Prostate gland (tissue), 2 donors: ENCODE results near the gene DENND4C.

Source experiments
- POLR2AphosphoS5 ChIP-seq: sonication (generic); formaldehyde crosslinking; IDR thresholded peaks from one replicate; pipeline ENCODE4 v1.6.1; 2017; ENCODE audit warnings: antibody characterized with exemption
- TF ChIP-seq, protein P1 (sequence below), 4 experiments: fragments of 200-600 bp in 2 of 4; fragments of 450-650 bp in 2 of 4; sonication (generic) in 2 of 4; IDR thresholded peaks; 1 replicate in 3 of 4; 2 replicates in 1 of 4; pipeline ENCODE4 v1.5.1; 2016 to 2019; ENCODE audit warnings: antibody characterized with exemption in 4 of 4, mild to moderate bottlenecking in 2 of 4, moderate library complexity in 2 of 4

DNA sequence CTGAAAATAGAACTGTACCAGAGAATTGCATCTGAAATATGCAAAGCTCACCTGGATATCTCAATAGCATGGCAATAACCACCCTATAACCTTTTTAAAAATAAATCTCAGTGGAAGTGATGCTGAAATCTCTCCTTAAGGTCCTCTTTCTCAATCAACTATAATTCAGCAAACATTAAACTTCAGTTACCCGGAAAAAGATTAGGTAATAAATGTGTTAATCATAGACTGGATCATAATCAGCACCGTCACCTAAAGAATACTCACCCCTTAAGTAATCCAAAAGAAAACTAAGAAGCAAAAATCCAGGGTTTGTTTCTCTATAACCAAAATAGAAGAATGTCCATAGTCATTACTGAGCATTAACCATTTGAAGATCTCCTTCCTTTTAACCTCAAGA is 44.3 kb upstream of the DENND4C start:
- TF ChIP-seq, protein P1, sequence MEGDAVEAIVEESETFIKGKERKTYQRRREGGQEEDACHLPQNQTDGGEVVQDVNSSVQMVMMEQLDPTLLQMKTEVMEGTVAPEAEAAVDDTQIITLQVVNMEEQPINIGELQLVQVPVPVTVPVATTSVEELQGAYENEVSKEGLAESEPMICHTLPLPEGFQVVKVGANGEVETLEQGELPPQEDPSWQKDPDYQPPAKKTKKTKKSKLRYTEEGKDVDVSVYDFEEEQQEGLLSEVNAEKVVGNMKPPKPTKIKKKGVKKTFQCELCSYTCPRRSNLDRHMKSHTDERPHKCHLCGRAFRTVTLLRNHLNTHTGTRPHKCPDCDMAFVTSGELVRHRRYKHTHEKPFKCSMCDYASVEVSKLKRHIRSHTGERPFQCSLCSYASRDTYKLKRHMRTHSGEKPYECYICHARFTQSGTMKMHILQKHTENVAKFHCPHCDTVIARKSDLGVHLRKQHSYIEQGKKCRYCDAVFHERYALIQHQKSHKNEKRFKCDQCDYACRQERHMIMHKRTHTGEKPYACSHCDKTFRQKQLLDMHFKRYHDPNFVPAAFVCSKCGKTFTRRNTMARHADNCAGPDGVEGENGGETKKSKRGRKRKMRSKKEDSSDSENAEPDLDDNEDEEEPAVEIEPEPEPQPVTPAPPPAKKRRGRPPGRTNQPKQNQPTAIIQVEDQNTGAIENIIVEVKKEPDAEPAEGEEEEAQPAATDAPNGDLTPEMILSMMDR (IDR thresholded peaks at IDR 0.05): no peak
- TF ChIP-seq POLR2AphosphoS5: no peak
